Colonic mucosa (tissue), 4 donors: ENCODE data around the gene SLIT3. TPM values are rescaled to one million over a fixed set of nuclear protein-coding genes. Genes with fewer than 3 reads are reported as not detected.

Experiments used
- DNase-seq: peaks from one replicate; pipeline ENCODE4 v3.0.0-alpha.2; 2020
- H3K27ac ChIP-seq: fragments of 200-600 bp; one replicate; pipeline ENCODE4 v1.8.0; 2021
- H3K27me3 ChIP-seq: fragments of 200-600 bp; one replicate; pipeline ENCODE4 v1.8.0; 2021
- H3K36me3 ChIP-seq: fragments of 200-600 bp; one replicate; pipeline ENCODE4 v1.8.0; 2021
- H3K4me1 ChIP-seq: fragments of 200-600 bp; one replicate; pipeline ENCODE4 v1.8.0; 2021; ENCODE audit warnings: mild to moderate bottlenecking
- H3K4me3 ChIP-seq: fragments of 200-600 bp; one replicate; pipeline ENCODE4 v1.8.0; 2021
- H3K9ac ChIP-seq, 2 donors: one replicate each; pipeline ENCODE4 v1.7.0; 2013; ENCODE audit warnings: control low read depth in 2 of 2, low read depth in 2 of 2, low read length in 2 of 2
- H3K9me3 ChIP-seq: fragments of 200-600 bp; one replicate; pipeline ENCODE4 v1.8.0; 2021
- CTCF ChIP-seq: fragments of 200-600 bp; IDR thresholded peaks from one replicate; pipeline ENCODE4 v1.8.0; 2022; ENCODE audit warnings: antibody characterized with exemption, mild to moderate bottlenecking
- intact Hi-C: fragments of 100-400 bp; cut with DNase I; formaldehyde crosslinking; loops from one replicate; pipeline ENCODE4 v1.14.1; 2022
- total RNA-seq, 2 donors: library from RNA; stranded (reverse); fragmentation: NEBNext Ultra II Directional in 1 of 2; extraction: Animal tissue kit (Norgen Biotek cat#: 25700) in 1 of 2; gene quantifications; one replicate each; pipeline ENCODE4 v1.2.1, GENCODE V29; 2021
- donor health status: healthy.
- donor health status: DM: no; HTN: no; CAD: no.
- donor health status: DM: no; HTN: no; CAD: no.

SLIT3 gene
- total RNA-seq, 2 donors from 2014 or later: 3.4 to 7.6 TPM

DNA sequence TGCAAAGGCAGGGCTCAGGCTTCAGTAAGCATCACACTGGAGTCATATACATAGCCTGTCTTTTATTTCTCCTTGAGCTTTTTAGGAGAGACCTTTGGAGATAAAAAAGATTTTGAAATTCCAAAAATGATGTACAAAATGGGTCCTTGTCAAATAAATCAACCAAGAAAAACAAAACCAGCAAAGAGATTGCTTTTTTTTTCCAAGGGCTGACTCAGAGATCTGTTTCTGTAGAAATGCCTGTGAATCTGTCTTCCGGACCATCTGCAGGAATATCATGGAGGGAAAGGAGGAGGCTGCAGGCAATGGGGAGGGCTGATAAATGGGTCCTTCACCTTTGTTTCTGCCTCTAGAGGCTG is 77.4 kb downstream of the SLIT3 start:
- DNase-seq: no peak
- no peak for TF ChIP-seq CTCF
- no peaks in the 10 kb centered on the region for H3K27me3 ChIP-seq
- intact Hi-C loops: no loop called here
- H3K4me3 ChIP-seq: no peak overlapping the region
- no peak overlapping the region for H3K27ac ChIP-seq
- H3K4me1 ChIP-seq: no peaks in the 10 kb centered on the region
- no peaks in the 10 kb centered on the region for H3K9me3 ChIP-seq
- no peaks in the 10 kb centered on the region for H3K36me3 ChIP-seq
- no peak overlapping the region for H3K9ac ChIP-seq

DNA sequence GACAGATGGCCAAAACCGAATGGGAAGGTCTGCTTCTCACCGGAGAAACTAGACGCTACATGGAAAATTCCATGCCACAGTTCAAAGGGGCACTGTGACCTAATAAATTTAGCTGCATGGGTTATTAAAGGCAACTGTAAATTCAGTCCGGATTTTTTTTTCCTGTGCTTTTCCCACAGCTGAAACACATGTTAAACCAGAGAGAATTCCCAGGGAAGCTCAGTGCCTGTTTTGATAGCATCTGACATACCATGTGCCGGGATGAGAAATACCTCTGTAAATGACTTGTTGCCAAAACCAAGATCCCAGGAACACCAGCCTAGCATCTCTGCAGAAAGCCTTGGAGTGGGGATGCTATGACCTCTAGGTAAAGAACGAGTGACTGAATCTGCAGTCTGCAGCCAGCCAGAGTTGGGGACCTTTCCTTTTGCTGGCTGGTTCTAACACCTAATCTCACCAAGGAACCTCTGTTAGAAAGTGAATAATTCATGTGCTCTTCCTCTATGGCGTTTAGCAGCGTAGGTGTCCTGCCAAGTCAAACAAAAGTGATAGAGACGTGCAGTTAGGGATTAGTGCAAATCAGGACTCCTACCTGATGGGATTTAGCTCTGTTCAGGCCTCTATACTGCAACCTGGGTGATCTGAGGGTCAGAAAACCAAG is 77.9 kb downstream of the SLIT3 start:
- H3K36me3 ChIP-seq: no peaks in the 10 kb centered on the region
- no peak overlapping the region for H3K4me3 ChIP-seq
- no peak for TF ChIP-seq CTCF
- H3K9ac ChIP-seq: no peak overlapping the region
- DNase-seq: no peak
- no peaks in the 10 kb centered on the region for H3K27me3 ChIP-seq
- no peaks in the 10 kb centered on the region for H3K4me1 ChIP-seq
- intact Hi-C loops: no loop called here
- H3K9me3 ChIP-seq: no peaks in the 10 kb centered on the region
- no peak overlapping the region for H3K27ac ChIP-seq

DNA sequence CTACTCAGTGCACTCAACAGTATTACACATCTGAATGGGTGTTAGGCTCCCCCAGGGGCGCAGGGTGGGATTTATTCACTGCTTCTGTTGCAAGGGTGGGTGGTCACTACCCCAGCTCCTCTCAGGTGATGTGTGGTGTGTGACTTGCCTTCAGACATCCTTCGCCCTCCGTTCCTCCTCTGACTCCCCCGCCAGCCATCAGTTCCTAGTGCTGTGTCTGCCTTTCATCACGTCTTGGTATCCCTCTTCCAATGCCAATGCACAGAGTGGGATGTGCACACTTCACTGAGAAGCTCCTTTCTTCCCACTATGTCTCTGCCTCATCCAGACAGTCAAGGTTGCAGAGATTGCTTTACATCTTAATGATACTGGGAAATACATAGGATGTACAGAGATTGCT is 79.4 kb downstream of the SLIT3 start:
- Histone ChIP-seq H3K27ac (no peak overlapping the region), H3K9ac (no peak overlapping the region), H3K27me3 (no peaks in the 10 kb centered on the region), H3K36me3 (no peaks in the 10 kb centered on the region), H3K9me3 (no peaks in the 10 kb centered on the region), H3K4me3 (no peak overlapping the region), H3K4me1 (no peaks in the 10 kb centered on the region)
- no peak for DNase-seq
- TF ChIP-seq CTCF: no peak
- intact Hi-C loops: no loop called here

DNA sequence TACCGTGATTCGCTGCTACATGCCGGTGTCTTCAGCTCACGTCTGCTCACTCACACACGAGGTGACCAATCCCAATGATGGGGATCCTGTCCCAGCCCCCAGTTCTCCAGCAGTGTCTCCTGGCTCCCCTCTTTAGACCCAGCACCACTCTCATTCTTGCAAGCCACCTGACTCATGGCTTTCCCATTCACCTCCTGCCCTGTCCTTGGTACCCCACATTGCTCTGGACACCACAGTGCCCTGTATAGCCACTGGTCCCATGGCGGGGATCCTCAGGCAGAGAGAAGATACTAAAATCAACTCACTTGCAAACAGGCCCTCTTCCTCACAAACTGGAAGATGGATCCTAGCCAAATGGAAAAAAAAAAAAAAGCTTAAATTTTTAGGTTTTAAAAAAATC is 81.0 kb downstream of the SLIT3 start:
- TF ChIP-seq CTCF: no peak
- H3K4me3 ChIP-seq: no peak overlapping the region
- no peaks in the 10 kb centered on the region for H3K36me3 ChIP-seq
- no peak overlapping the region for H3K9ac ChIP-seq
- no peaks in the 10 kb centered on the region for H3K9me3 ChIP-seq
- H3K4me1 ChIP-seq: no peaks in the 10 kb centered on the region
- no peak overlapping the region for H3K27ac ChIP-seq
- intact Hi-C loops: no loop called here
- DNase-seq: no peak
- no peaks in the 10 kb centered on the region for H3K27me3 ChIP-seq

- DNase-seq: no peak
- Histone ChIP-seq H3K27me3 (no peaks in the 10 kb centered on the region), H3K9ac (no peak overlapping the region), H3K4me3 (no peak overlapping the region), H3K4me1 (no peaks in the 10 kb centered on the region), H3K36me3 (no peaks in the 10 kb centered on the region), H3K9me3 (no peaks in the 10 kb centered on the region), H3K27ac (no peak overlapping the region)
- TF ChIP-seq CTCF: no peak
- intact Hi-C loops: no loop called here
Measured at GRCh38 chr5:169219351-169219750, 81.6 kb downstream of the SLIT3 start.
